RWPE2 (cell line): ENCODE results near the gene KLHL29.

Experiments used
- ATAC-seq: fragments of 200-7000 bp; cut with Tn5 transposase; 3 replicates; pipeline ENCODE4 v1.9.1; 2021; ENCODE audit warnings: low read depth
- DNase-seq: peaks from one replicate; pipeline ENCODE4 v3.0.0-alpha.2; 2020; ENCODE audit warnings: low spot score
- H3K27ac ChIP-seq: fragments of 450-650 bp; 2 replicates; pipeline ENCODE4 v1.5.1; 2017; ENCODE audit warnings: mild to moderate bottlenecking; ENCODE audit not compliant: poor library complexity, severe bottlenecking
- H3K27me3 ChIP-seq: fragments of 250-450 bp; sonication (Bioruptor Pico); 2 replicates; pipeline ENCODE4 v1.5.1; 2021; ENCODE audit warnings: mild to moderate bottlenecking, moderate library complexity; ENCODE audit not compliant: insufficient read depth, poor library complexity, severe bottlenecking
- H3K36me3 ChIP-seq: fragments of 250-450 bp; sonication (Bioruptor Pico); 2 replicates; pipeline ENCODE4 v1.5.1; 2020; ENCODE audit warnings: low read depth, mild to moderate bottlenecking, moderate library complexity
- H3K4me1 ChIP-seq: fragments of 250-450 bp; sonication (Bioruptor Pico); 2 replicates; pipeline ENCODE4 v1.5.1; 2021; ENCODE audit warnings: mild to moderate bottlenecking, moderate library complexity; ENCODE audit not compliant: insufficient read depth, poor library complexity, severe bottlenecking
- H3K4me3 ChIP-seq: fragments of 250-450 bp; sonication (Bioruptor Pico); 2 replicates; pipeline ENCODE4 v1.5.1; 2021; ENCODE audit warnings: mild to moderate bottlenecking, moderate library complexity; ENCODE audit not compliant: severe bottlenecking
- H3K9me3 ChIP-seq: fragments of 250-450 bp; sonication (Bioruptor Pico); 2 replicates; pipeline ENCODE4 v1.5.1; 2021; ENCODE audit warnings: mild to moderate bottlenecking, moderate library complexity; ENCODE audit not compliant: severe bottlenecking
- CTCF ChIP-seq: fragments of 450-650 bp; IDR thresholded peaks from one replicate; pipeline ENCODE4 v1.5.1; 2017; ENCODE audit warnings: mild to moderate bottlenecking, moderate library complexity; ENCODE audit not compliant: poor library complexity, severe bottlenecking

Gene KLHL29

GRCh38 chr2:23381084-23381483, 3.9 kb upstream of the KLHL29 start:
- H3K36me3 ChIP-seq = no peaks in the 10 kb centered on the region
- H3K4me3 ChIP-seq = no peak overlapping the region
- DNase-seq (no peak), ATAC-seq (peak; percentile 68)
- H3K4me1 ChIP-seq = peaks cover 27% of the 10 kb centered on the region
- TF ChIP-seq CTCF = no peak
- H3K27me3 ChIP-seq = no peaks in the 10 kb centered on the region
- no peaks in the 10 kb centered on the region for H3K9me3 ChIP-seq
- H3K27ac ChIP-seq = peak overlapping the region; percentile 61

DNA sequence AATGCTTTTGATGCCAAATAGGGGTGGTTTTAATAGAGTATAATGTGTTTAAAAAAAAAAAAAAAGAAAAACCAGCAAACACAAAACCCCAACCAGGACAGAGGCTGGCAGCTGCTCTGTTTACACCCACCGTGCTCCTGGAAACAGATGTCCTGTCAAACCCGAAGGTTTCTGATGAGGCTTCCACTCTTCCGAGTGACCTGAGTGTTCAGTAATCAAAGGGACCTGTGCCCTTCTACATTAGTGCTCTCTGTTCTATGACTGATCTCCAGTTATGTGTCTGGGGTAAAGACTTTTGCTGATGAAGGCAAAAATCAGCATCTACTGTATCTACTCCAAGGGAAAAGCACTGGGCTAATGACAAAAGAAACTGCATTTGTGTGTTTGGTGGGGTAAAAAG, 3.5 kb upstream of the KLHL29 start:
- no peaks in the 10 kb centered on the region for H3K36me3 ChIP-seq
- ATAC-seq (no peak), DNase-seq (no peak)
- H3K9me3 ChIP-seq = no peaks in the 10 kb centered on the region
- peaks cover 27% of the 10 kb centered on the region for H3K4me1 ChIP-seq
- H3K4me3 ChIP-seq = no peak overlapping the region
- peak overlapping the region; percentile 61 for H3K27ac ChIP-seq
- no peak for TF ChIP-seq CTCF
- no peaks in the 10 kb centered on the region for H3K27me3 ChIP-seq

DNA sequence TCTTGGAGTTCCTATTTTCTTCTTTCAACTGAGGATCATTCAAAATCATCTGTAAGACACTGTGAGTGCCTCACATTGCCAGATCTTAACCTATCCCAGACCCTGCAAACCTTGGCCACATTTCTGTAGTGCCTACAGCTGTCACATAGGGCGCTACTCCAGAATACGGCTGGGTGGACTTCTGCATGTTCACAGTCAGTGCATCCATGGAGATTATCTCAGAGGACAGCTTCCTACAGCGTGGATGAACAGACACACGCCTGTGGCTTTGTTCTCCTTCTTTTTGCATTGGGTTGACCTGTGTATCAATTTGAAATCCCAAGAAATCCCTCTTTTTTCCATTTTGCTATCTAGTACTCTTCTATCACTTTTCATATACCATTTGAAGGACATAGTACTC, 1.9 kb upstream of the KLHL29 start:
- Histone ChIP-seq H3K9me3 (no peaks in the 10 kb centered on the region), H3K27ac (no peak overlapping the region), H3K36me3 (no peaks in the 10 kb centered on the region), H3K4me3 (no peak overlapping the region), H3K27me3 (no peaks in the 10 kb centered on the region), H3K4me1 (peaks cover 22% of the 10 kb centered on the region)
- no peak for TF ChIP-seq CTCF
- ATAC-seq (no peak), DNase-seq (no peak)

- peak; percentile 26 for ATAC-seq
- no peaks in the 10 kb centered on the region for H3K27me3 ChIP-seq
Measured at GRCh38 chr2:23385351-23385747, 370 bp downstream of the KLHL29 start.

More at GRCh38 chr2:23385351-23385747, 370 bp downstream of the KLHL29 start:
- H3K9me3 ChIP-seq = no peaks in the 10 kb centered on the region
- H3K36me3 ChIP-seq = no peaks in the 10 kb centered on the region
- H3K27ac ChIP-seq = peak overlapping the region; percentile 23
- H3K4me3 ChIP-seq = peak overlapping the region; percentile 94
- H3K4me1 ChIP-seq = peaks cover 10% of the 10 kb centered on the region
- TF ChIP-seq CTCF = no peak
- DNase-seq = no peak
